Measurements from ENCODE around the gene CPB1.

Gene CPB1

GRCh38 chr3:148854061-148854460, 26.4 kb downstream of the CPB1 start:
- H3K27ac ChIP-seq, result no peak overlapping the region

GRCh38 chr3:148856384-148856783, 28.8 kb downstream of the CPB1 start:
- no peak overlapping the region for H2AFZ ChIP-seq
- no peaks in the 10 kb centered on the region for H3K27me3 ChIP-seq (ENCODE audit: control insufficient read depth, insufficient read depth, low read length)
- no peak overlapping the region for H3K27ac ChIP-seq
- no peak overlapping the region for H3K9ac ChIP-seq
- no peaks in the 10 kb centered on the region for H3K79me2 ChIP-seq
- no peak overlapping the region for H3K4me3 ChIP-seq (ENCODE audit: low read depth, low read length)
- H3K4me1 ChIP-seq, result no peaks in the 10 kb centered on the region
- no peak for TF ChIP-seq CTCF (IDR thresholded peaks at IDR 0.05)
- H3K36me3 ChIP-seq (ENCODE audit: control insufficient read depth, insufficient read depth, low read length), result no peaks in the 10 kb centered on the region
- H3K9me3 ChIP-seq (ENCODE audit: control insufficient read depth, low read length), result no peaks in the 10 kb centered on the region
- no peak overlapping the region for H3K4me2 ChIP-seq (ENCODE audit: low read length)

More at GRCh38 chr3:148854061-148854460, 26.4 kb downstream of the CPB1 start:
- Histone ChIP-seq H3K4me2 (ENCODE audit: low read length) (no peak overlapping the region), H3K79me2 (no peaks in the 10 kb centered on the region), H3K27me3 (ENCODE audit: control insufficient read depth, insufficient read depth, low read length) (no peaks in the 10 kb centered on the region), H3K4me3 (ENCODE audit: low read depth, low read length) (no peak overlapping the region), H3K36me3 (ENCODE audit: control insufficient read depth, insufficient read depth, low read length) (no peaks in the 10 kb centered on the region), H3K9ac (no peak overlapping the region), H3K4me1 (no peaks in the 10 kb centered on the region), H2AFZ (no peak overlapping the region), H3K9me3 (ENCODE audit: control insufficient read depth, low read length) (no peaks in the 10 kb centered on the region)
- TF ChIP-seq CTCF (IDR thresholded peaks at IDR 0.05), result no peak

- Histone ChIP-seq H3K36me3 (ENCODE audit: control insufficient read depth, insufficient read depth, low read length) (no peaks in the 10 kb centered on the region), H3K79me2 (no peaks in the 10 kb centered on the region), H2AFZ (no peak overlapping the region), H3K4me1 (no peaks in the 10 kb centered on the region), H3K4me2 (ENCODE audit: low read length) (no peak overlapping the region), H3K27me3 (ENCODE audit: control insufficient read depth, insufficient read depth, low read length) (no peaks in the 10 kb centered on the region), H3K27ac (no peak overlapping the region), H3K9ac (no peak overlapping the region), H3K4me3 (ENCODE audit: low read depth, low read length) (no peak overlapping the region), H3K9me3 (ENCODE audit: control insufficient read depth, low read length) (no peaks in the 10 kb centered on the region)
- no peak for TF ChIP-seq CTCF (IDR thresholded peaks at IDR 0.05)
Observed at GRCh38 chr3:148857316-148857715, 29.7 kb downstream of the CPB1 start.

GRCh38 chr3:148861277-148861869, 33.8 kb downstream of the CPB1 start:
- H3K4me3 ChIP-seq (ENCODE audit: low read depth, low read length), result no peak overlapping the region
- TF ChIP-seq CTCF (IDR thresholded peaks at IDR 0.05), result peak; percentile 75
- H2AFZ ChIP-seq, result no peak overlapping the region
- H3K9me3 ChIP-seq (ENCODE audit: control insufficient read depth, low read length), result no peaks in the 10 kb centered on the region
- no peaks in the 10 kb centered on the region for H3K36me3 ChIP-seq (ENCODE audit: control insufficient read depth, insufficient read depth, low read length)
- H3K4me1 ChIP-seq, result no peaks in the 10 kb centered on the region
- H3K79me2 ChIP-seq, result no peaks in the 10 kb centered on the region
- H3K27ac ChIP-seq, result no peak overlapping the region
- no peak overlapping the region for H3K4me2 ChIP-seq (ENCODE audit: low read length)
- H3K9ac ChIP-seq, result no peak overlapping the region
- H3K27me3 ChIP-seq (ENCODE audit: control insufficient read depth, insufficient read depth, low read length), result no peaks in the 10 kb centered on the region

GRCh38 chr3:148863297-148863696, 35.7 kb downstream of the CPB1 start:
- Histone ChIP-seq H2AFZ (no peak overlapping the region), H3K9me3 (ENCODE audit: control insufficient read depth, low read length) (no peaks in the 10 kb centered on the region), H3K4me2 (ENCODE audit: low read length) (no peak overlapping the region)

More at GRCh38 chr3:148863297-148863696, 35.7 kb downstream of the CPB1 start:
- TF ChIP-seq CTCF (IDR thresholded peaks at IDR 0.05), result no peak
- no peaks in the 10 kb centered on the region for H3K36me3 ChIP-seq (ENCODE audit: control insufficient read depth, insufficient read depth, low read length)
- H3K27ac ChIP-seq, result no peak overlapping the region
- H3K79me2 ChIP-seq, result no peaks in the 10 kb centered on the region
- no peaks in the 10 kb centered on the region for H3K27me3 ChIP-seq (ENCODE audit: control insufficient read depth, insufficient read depth, low read length)
- H3K9ac ChIP-seq, result no peak overlapping the region
- no peak overlapping the region for H3K4me3 ChIP-seq (ENCODE audit: low read depth, low read length)
- no peaks in the 10 kb centered on the region for H3K4me1 ChIP-seq

All from parathyroid adenoma (tissue), 2 donors.